HL-60 (cell line): ENCODE measurements around the gene DYRK3.
A peak's percentile ranks its signal among the peaks of the same experiment; 100 is the strongest.

Experiments
- DNase-seq, 2 experiments: peaks; one replicate each; pipeline ENCODE4 v3.0.0-alpha.2; 2010 to 2020; ENCODE audit warnings: low read depth in 1 of 2, low spot score in 1 of 2
- H3K27ac ChIP-seq: fragments of 250-450 bp; sonication (Bioruptor Pico); replicated peaks from 2 replicates; pipeline ENCODE4 v1.5.1; 2020; ENCODE audit warnings: mild to moderate bottlenecking, moderate library complexity
- H3K27me3 ChIP-seq: fragments of 250-450 bp; sonication (Bioruptor Pico); 2 replicates; pipeline ENCODE4 v1.5.1; 2021; ENCODE audit warnings: mild to moderate bottlenecking, moderate library complexity; ENCODE audit not compliant: insufficient read depth, poor library complexity, severe bottlenecking
- H3K4me3 ChIP-seq: replicated peaks from 2 replicates; pipeline ENCODE4 v1.5.1; 2011; ENCODE audit warnings: mild to moderate bottlenecking, control low read depth, low read length; ENCODE audit not compliant: insufficient read depth
- CTCF ChIP-seq: IDR thresholded peaks from one replicate; pipeline ENCODE4 v1.5.1; 2011; ENCODE audit warnings: low read length, control low read depth, inconsistent platforms; ENCODE audit not compliant: insufficient read depth
- GABPA ChIP-seq: IDR thresholded peaks from 2 replicates; pipeline ENCODE4 v1.6.1; 2012; ENCODE audit warnings: low read depth
- POLR2AphosphoS5 ChIP-seq: IDR thresholded peaks from 2 replicates; pipeline ENCODE4 v1.6.1; 2012; ENCODE audit warnings: low read depth
- REST ChIP-seq: IDR thresholded peaks from 2 replicates; pipeline ENCODE4 v1.6.1; 2012; ENCODE audit warnings: low read depth; ENCODE audit not compliant: insufficient replicate concordance
- SPI1 ChIP-seq: IDR thresholded peaks from 2 replicates; pipeline ENCODE4 v1.6.1; 2012; ENCODE audit warnings: low read depth, mild to moderate bottlenecking, borderline replicate concordance
- long read RNA-seq: library from polyadenylated mRNA; unstranded; transcript quantifications from one replicate; pipeline ENCODE4 v2.0.0, GENCODE V29; 2020

The DYRK3 gene
- long read RNA-seq, transcript DYRK3-203 (3 exons, 2,163 nt): major isoform, 8 of 10 reads
- long read RNA-seq, partial matches to known transcripts: 0 of 10 reads
- long read RNA-seq, other reads (novel, unspliced or antisense): 2 of 10 reads

GRCh38 chr1:206635080-206635977 is at the start of gene DYRK3:
TSS of gene DYRK3 (plus strand) at chr1:206635536. CDS start at chr1:206635704, 168 bp downstream.
- H3K27me3 ChIP-seq: no peaks in the 10 kb centered on the region
- DNase-seq: peak; percentile 91 to 93
- peak within 1 kb of the TSS; percentile 78 for H3K27ac ChIP-seq
- peak within 1 kb of the TSS; percentile 96 for H3K4me3 ChIP-seq
- TF ChIP-seq SPI1: no peak
- peak; percentile 36 for TF ChIP-seq REST
- TF ChIP-seq CTCF: no peak
- peak; percentile 87 for TF ChIP-seq POLR2AphosphoS5

- no peak overlapping the region for H3K4me3 ChIP-seq
- TF ChIP-seq CTCF (no peak), REST (no peak), GABPA (no peak), POLR2AphosphoS5 (no peak), SPI1 (no peak)
- no peak overlapping the region for H3K27ac ChIP-seq
- H3K27me3 ChIP-seq: no peaks in the 10 kb centered on the region
- no peak for DNase-seq
Observed at GRCh38 chr1:206586501-206587445, 48.6 kb upstream of the DYRK3 start.

GRCh38 chr1:206587904-206588303 is 47.4 kb upstream of the DYRK3 start:
- DNase-seq: no peak
- no peak for TF ChIP-seq SPI1
- no peak for TF ChIP-seq REST
- no peak for TF ChIP-seq GABPA
- TF ChIP-seq CTCF: no peak
- no peak; the same call in 1 of the 2 replicates for TF ChIP-seq POLR2AphosphoS5
- Histone ChIP-seq H3K27ac (no peak overlapping the region), H3K4me3 (no peak overlapping the region), H3K27me3 (no peaks in the 10 kb centered on the region)
